Measurements from ENCODE around the gene TMPRSS3.

The TMPRSS3 gene

GRCh38 chr21:42440187-42440792 is 44.4 kb upstream of the TMPRSS3 start:
- CTCF ChIA-PET, result no interaction called here
- peak; percentile 85 for DNase-seq (ENCODE audit: extremely low spot score)
- POLR2A ChIA-PET, result no interaction called here
- no peak for TF ChIP-seq CTCF (IDR thresholded peaks at IDR 0.05; ENCODE audit: control extremely low read depth, extremely low read depth, low read depth, missing control alignments)

GRCh38 chr21:42439284-42440186 is 43.7 kb upstream of the TMPRSS3 start:
- ChIA-PET CTCF (interaction anchor here (1.3 to 3.6 kb wide), 4 partner anchors 9 to 130 kb away, joined by 3 to 18 read pairs (median 4); no protein-coding TSS in a partner anchor), POLR2A (interaction anchor here (1.0 kb wide), 1 partner anchor 17 kb away, joined by 3 read pairs; no protein-coding TSS in a partner anchor)
- no peak for TF ChIP-seq CTCF (IDR thresholded peaks at IDR 0.05; ENCODE audit: control extremely low read depth, extremely low read depth, low read depth, missing control alignments)
- DNase-seq (ENCODE audit: extremely low spot score), result peak; percentile 52

GRCh38 chr21:42438316-42439205 is 42.7 kb upstream of the TMPRSS3 start:
- no peak for DNase-seq (ENCODE audit: extremely low spot score)
- CTCF ChIA-PET, result interaction anchor here (0.9 to 3.6 kb wide), 6 partner anchors 8 to 129 kb away, joined by 3 to 18 read pairs (median 3); no protein-coding TSS in a partner anchor
- no peak for TF ChIP-seq CTCF (IDR thresholded peaks at IDR 0.05; ENCODE audit: control extremely low read depth, extremely low read depth, low read depth, missing control alignments)
- POLR2A ChIA-PET, result interaction anchor here (1.0 kb wide), 1 partner anchor 16 kb away, joined by 3 read pairs; no protein-coding TSS in a partner anchor

GRCh38 chr21:42437786-42438185 is 41.9 kb upstream of the TMPRSS3 start:
- CTCF ChIA-PET, result interaction anchor here (0.9 to 3.6 kb wide), 5 partner anchors 8 to 33 kb away, joined by 3 to 18 read pairs (median 3); no protein-coding TSS in a partner anchor
- DNase-seq (ENCODE audit: extremely low spot score), result no peak
- TF ChIP-seq CTCF (IDR thresholded peaks at IDR 0.05; ENCODE audit: control extremely low read depth, extremely low read depth, low read depth, missing control alignments), result no peak
- POLR2A ChIA-PET, result no interaction called here

GRCh38 chr21:42436914-42437313 is 41.1 kb upstream of the TMPRSS3 start:
- POLR2A ChIA-PET, result no interaction called here
- CTCF ChIA-PET, result interaction anchor here (0.9 to 3.6 kb wide), 3 partner anchors 8 to 13 kb away, joined by 3 to 18 read pairs (median 4); no protein-coding TSS in a partner anchor
- no peak for TF ChIP-seq CTCF (IDR thresholded peaks at IDR 0.05; ENCODE audit: control extremely low read depth, extremely low read depth, low read depth, missing control alignments)
- DNase-seq (ENCODE audit: extremely low spot score), result no peak

Data from GM10248 (cell line).